HG03442 (cell line): ENCODE results near the gene LCE1B.

Experiments
- ATAC-seq: cut with Tn5 transposase; IDR thresholded peaks from one replicate; pipeline ENCODE4 v1.9.1; 2021; ENCODE audit warnings: mild to moderate bottlenecking, moderate library complexity; ENCODE audit not compliant: unreplicated experiment

The LCE1B gene

DNA sequence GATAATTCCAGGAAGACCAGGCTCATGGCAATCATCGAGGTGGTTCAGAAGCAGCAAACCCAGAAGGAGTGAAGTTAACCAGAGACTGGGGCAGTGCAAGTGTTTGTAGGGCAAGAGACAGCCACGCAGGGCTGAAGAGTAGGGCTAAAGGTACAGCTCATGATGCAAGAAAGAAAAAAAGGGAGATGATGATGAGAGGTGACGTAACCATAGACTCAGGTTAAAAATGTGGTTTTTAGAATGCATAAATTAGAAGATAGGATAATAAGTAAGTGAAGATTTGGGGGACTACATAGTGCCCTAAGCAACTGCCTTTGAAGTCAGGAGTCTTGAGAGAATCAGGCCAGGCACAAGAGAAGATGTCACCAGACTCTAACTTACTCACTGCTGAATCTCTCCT, 48.4 kb downstream of the LCE1B start:
- ATAC-seq: no peak

DNA sequence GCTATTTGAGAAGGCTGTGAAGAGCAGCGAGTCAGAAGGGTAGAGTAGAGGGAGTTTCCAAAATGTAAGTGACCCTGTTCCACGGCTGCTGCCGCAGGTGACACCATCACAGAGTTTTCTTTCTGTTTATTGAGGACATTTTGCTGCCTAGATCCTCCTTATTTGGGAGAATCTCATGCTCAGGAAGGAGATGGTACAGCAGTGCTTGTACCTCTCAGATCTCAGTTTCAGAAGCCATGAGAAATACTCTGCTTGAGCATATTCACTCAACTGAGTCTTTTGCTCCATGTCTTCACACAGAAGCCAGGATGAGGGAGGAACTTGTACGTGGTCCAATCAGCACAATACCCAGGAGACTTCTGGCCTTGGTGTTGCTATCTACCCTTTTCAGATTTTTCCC, 49.6 kb downstream of the LCE1B start:
- no peak for ATAC-seq
